GM18873 (cell line): Measurements from ENCODE around the gene ALAD.

Experiments used
- ATAC-seq: cut with Tn5 transposase; IDR thresholded peaks from one replicate; pipeline ENCODE4 v1.9.1; 2021; ENCODE audit warnings: mild to moderate bottlenecking, moderate library complexity, moderate number of reproducible peaks; ENCODE audit not compliant: unreplicated experiment, low FRiP score

ALAD gene

GRCh38 chr9:113350107-113350661, 50.9 kb downstream of the ALAD start:
- no peak for ATAC-seq

- no peak for ATAC-seq
These were observed 51.5 kb downstream of the ALAD start, which contains the start of gene BSPRY for GRCh38 chr9:113349445-113350094. Gene BSPRY, plus strand, starts transcription at chr9:113349541. Its CDS starts 39 bp downstream, at chr9:113349580.

- no peak for ATAC-seq
These were observed 52.0 kb downstream of the ALAD start for GRCh38 chr9:113349066-113349444.

- ATAC-seq = no peak
These were observed 52.6 kb downstream of the ALAD start for GRCh38 chr9:113348437-113348836.

GRCh38 chr9:113345671-113346070, 55.4 kb downstream of the ALAD start:
- no peak for ATAC-seq

GRCh38 chr9:113345190-113345589, 55.9 kb downstream of the ALAD start:
- no peak for ATAC-seq

GRCh38 chr9:113343732-113344231, 57.3 kb downstream of the ALAD start:
- no peak for ATAC-seq

GRCh38 chr9:113341712-113342410, 59.2 kb downstream of the ALAD start:
- no peak for ATAC-seq

GRCh38 chr9:113340011-113340699, 60.9 kb downstream of the ALAD start, which contains the start of gene WDR31:
Gene WDR31, minus strand, starts transcription at chr9:113340275. Its CDS starts 8,253 bp downstream, at chr9:113332022.
- ATAC-seq = peak; percentile 87

GRCh38 chr9:113337714-113338113, 63.4 kb downstream of the ALAD start:
- no peak for ATAC-seq
